Measurements from ENCODE around the gene CBX1.
"Not testable (repeated sequence)": the region's sequence is repeated elsewhere in the genome, so short reads cannot be mapped to it uniquely, and the experiment has no call there.

CBX1 gene

DNA sequence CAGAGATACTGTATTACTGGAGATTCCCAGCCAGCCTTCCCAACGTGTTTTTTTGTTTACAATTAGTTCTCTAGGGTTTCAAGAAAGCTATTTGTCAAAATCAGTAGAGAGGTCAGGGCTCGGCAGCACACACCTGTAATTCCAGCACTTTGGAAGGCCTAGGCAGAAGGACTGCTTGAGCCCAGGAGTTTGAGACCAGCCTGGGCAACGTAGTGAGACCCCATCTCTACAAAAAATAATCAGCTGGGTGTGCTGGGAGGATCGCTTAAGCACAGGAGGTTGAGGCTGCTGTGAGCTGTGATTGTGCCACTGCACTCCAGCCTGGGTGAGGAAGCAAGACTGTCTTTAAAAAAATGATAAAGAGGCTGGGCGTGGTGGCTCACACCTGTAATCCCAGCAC, 19.4 kb downstream of the CBX1 start:
- Histone ChIP-seq H3K27me3 (no peaks in the 10 kb centered on the region), H3K36me3 (no peaks in the 10 kb centered on the region), H3K27ac (no peak overlapping the region), H3K4me1 (ENCODE audit: control insufficient read depth in 1 of 2, insufficient read depth in 1 of 2, low read depth in 1 of 2, low read length in 1 of 2) (no peaks in the 10 kb centered on the region), H3K9me3 (no peaks in the 10 kb centered on the region), H3K4me3 (ENCODE audit: low read depth in 1 of 2, low read length in 1 of 2) (no peak overlapping the region)
- TF ChIP-seq, protein P1, sequence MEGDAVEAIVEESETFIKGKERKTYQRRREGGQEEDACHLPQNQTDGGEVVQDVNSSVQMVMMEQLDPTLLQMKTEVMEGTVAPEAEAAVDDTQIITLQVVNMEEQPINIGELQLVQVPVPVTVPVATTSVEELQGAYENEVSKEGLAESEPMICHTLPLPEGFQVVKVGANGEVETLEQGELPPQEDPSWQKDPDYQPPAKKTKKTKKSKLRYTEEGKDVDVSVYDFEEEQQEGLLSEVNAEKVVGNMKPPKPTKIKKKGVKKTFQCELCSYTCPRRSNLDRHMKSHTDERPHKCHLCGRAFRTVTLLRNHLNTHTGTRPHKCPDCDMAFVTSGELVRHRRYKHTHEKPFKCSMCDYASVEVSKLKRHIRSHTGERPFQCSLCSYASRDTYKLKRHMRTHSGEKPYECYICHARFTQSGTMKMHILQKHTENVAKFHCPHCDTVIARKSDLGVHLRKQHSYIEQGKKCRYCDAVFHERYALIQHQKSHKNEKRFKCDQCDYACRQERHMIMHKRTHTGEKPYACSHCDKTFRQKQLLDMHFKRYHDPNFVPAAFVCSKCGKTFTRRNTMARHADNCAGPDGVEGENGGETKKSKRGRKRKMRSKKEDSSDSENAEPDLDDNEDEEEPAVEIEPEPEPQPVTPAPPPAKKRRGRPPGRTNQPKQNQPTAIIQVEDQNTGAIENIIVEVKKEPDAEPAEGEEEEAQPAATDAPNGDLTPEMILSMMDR (IDR thresholded peaks at IDR 0.05), result no peak

DNA sequence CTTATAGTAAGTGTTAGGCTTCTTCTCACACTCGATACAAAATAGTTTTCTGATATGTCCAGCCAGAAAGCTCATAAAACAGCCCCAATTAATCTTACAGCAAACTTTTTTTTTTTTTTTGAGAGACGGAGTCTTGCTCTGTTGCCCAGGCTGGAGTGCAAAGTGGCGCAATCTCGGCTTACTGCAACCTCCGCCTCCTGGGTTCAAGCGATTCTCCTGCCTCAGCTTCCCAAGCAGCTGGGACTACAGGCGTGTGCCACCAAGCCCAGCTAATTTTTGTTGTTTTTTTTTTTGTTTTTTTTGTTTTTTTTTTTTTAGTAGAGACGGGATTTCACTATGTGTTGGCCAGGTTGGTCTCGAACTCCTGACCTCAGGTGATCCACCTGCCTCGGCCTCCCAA, 24.1 kb downstream of the CBX1 start:
- not testable (repeated sequence) for H3K27me3 ChIP-seq; H3K27ac ChIP-seq; H3K9me3 ChIP-seq; H3K4me3 ChIP-seq (ENCODE audit: low read depth in 1 of 2, low read length in 1 of 2); H3K4me1 ChIP-seq (ENCODE audit: control insufficient read depth in 1 of 2, insufficient read depth in 1 of 2, low read depth in 1 of 2, low read length in 1 of 2)
- H3K36me3 ChIP-seq, result peaks cover 42% of the 10 kb centered on the region

DNA sequence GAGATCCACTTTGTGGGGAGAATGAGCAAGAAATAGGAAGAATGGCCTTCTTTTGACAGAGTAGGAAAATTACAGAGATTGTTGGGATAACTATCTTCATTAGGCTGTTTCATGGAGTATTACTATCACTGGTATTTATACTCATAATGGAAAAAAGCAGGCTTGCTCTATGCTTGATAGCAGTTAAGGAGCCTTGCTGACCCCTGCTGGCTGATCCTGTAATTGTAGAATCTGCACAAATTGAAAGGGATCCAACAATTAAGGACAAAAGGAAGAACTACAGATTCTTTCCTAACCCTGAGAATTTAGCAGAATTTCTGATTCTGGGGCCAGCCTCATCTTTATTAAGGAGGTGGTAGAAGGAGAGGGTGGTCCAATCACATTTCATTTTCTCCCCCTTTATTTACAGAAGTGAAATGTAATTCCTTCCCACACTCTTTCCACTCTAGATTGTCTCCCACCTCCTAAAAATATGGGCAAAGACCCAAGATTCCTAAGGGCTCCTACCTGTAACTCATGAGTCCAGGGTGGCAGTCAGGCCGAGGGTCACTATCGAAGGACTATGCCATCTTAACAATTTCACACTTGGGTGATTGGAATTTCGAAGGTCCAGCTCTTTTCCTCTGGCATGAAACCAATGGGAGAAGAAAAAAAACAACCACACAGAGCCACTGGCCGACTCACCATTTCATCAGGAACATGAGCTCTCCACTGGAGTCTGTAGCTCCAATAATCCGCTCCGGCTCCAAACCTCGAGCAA, 26.8 kb downstream of the CBX1 start:
- Histone ChIP-seq H3K9me3 (no peaks in the 10 kb centered on the region), H3K4me1 (ENCODE audit: control insufficient read depth in 1 of 2, insufficient read depth in 1 of 2, low read depth in 1 of 2, low read length in 1 of 2) (no peaks in the 10 kb centered on the region), H3K27ac (no peak overlapping the region), H3K4me3 (ENCODE audit: low read depth in 1 of 2, low read length in 1 of 2) (no peak overlapping the region), H3K36me3 (peaks cover 64% of the 10 kb centered on the region), H3K27me3 (no peaks in the 10 kb centered on the region)
- TF ChIP-seq, protein P1 (IDR thresholded peaks at IDR 0.05), result peak; percentile 77

DNA sequence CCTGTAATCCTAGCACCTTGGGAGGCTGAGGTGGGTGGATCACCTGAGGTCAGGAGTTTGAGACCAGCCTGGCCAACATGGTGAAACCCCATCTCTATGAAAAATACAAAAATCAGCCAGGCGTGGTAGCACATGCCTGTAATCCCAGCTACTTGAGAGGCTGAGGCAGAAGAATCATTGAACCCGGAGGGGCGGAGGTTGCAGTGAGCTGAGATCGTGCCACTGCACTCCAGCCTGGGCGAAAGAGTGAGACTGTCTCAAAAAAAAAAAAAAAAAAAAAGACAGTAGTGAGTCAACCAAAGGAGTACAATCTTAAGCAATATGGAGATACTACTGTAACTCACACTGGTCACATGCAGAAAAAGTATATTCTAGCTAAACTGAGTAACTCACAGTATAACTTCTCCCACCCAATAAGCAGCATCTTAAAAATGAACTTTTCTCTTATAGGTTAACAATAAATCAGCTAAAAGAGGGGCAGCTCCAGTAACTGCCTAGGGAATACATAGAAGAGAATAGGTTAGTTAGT, 27.6 kb downstream of the CBX1 start:
- H3K27ac ChIP-seq; H3K27me3 ChIP-seq; H3K4me3 ChIP-seq (ENCODE audit: low read depth in 1 of 2, low read length in 1 of 2); H3K9me3 ChIP-seq; H3K4me1 ChIP-seq (ENCODE audit: control insufficient read depth in 1 of 2, insufficient read depth in 1 of 2, low read depth in 1 of 2, low read length in 1 of 2): not testable (repeated sequence)
- H3K36me3 ChIP-seq, result peaks cover 73% of the 10 kb centered on the region

DNA sequence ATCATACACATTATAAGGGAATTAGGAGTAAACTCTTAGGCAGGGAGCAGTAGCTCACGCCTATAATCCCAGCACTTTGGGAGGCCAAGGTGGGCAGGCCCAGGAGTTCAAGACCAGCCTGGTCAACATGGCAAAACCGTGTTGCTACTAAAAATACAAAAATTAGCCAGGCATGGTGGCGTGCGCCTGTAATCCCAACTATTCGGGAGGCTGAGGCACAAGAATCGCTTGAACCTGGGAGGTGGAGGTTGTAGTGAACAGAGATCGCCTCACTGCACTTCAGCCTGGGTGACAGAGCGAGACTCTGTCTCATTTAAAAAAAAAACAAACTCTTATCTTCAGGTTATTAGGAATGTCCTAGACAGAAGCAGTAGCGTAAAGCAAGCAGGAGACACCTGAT, 28.5 kb downstream of the CBX1 start:
- not testable (repeated sequence) for H3K27ac ChIP-seq; H3K9me3 ChIP-seq; H3K4me1 ChIP-seq (ENCODE audit: control insufficient read depth in 1 of 2, insufficient read depth in 1 of 2, low read depth in 1 of 2, low read length in 1 of 2); H3K27me3 ChIP-seq; H3K4me3 ChIP-seq (ENCODE audit: low read depth in 1 of 2, low read length in 1 of 2)
- peaks cover 81% of the 10 kb centered on the region for H3K36me3 ChIP-seq

DNA sequence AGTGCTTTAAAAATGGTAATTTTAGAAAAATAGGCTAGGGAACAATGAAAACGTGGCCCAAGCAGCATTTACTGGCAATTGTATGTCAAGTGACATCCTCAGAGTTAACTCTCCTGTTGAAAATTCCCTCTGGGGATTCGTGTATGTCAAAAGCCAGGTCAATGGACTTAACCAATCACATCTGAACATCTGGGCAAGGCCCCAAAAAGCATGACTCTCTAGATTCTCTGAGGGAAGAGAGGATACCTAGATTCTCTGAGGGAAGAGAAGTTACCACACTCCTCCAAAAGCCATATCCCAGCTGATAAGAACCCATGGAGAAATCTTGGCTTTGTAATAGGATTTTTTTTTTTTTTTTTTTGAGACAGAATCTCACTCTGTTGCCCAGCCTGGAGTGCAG, 29.6 kb downstream of the CBX1 start:
- Histone ChIP-seq H3K9me3 (no peaks in the 10 kb centered on the region), H3K27me3 (no peaks in the 10 kb centered on the region), H3K36me3 (peaks cover 87% of the 10 kb centered on the region), H3K27ac (no peak overlapping the region), H3K4me1 (ENCODE audit: control insufficient read depth in 1 of 2, insufficient read depth in 1 of 2, low read depth in 1 of 2, low read length in 1 of 2) (no peaks in the 10 kb centered on the region), H3K4me3 (ENCODE audit: low read depth in 1 of 2, low read length in 1 of 2) (no peak overlapping the region)
- TF ChIP-seq, protein P1 (IDR thresholded peaks at IDR 0.05), result no peak

GRCh38 chr17:48070195-48070594, 31.1 kb downstream of the CBX1 start:
- Histone ChIP-seq H3K27ac (no peak overlapping the region), H3K27me3 (no peaks in the 10 kb centered on the region), H3K9me3 (no peaks in the 10 kb centered on the region), H3K4me1 (ENCODE audit: control insufficient read depth in 1 of 2, insufficient read depth in 1 of 2, low read depth in 1 of 2, low read length in 1 of 2) (no peaks in the 10 kb centered on the region), H3K4me3 (ENCODE audit: low read depth in 1 of 2, low read length in 1 of 2) (no peak overlapping the region), H3K36me3 (peaks cover 75% of the 10 kb centered on the region)
- TF ChIP-seq, protein P1 (IDR thresholded peaks at IDR 0.05), result no peak
